Suprapubic skin (tissue), 4 donors: ENCODE results near the gene IL19. TPM values are rescaled to one million over a fixed set of nuclear protein-coding genes. Genes with fewer than 3 reads are reported as not detected.
"Not testable (repeated sequence)": the region's sequence is repeated elsewhere in the genome, so short reads cannot be mapped to it uniquely, and the experiment has no call there.

ENCODE experiments used
- DNase-seq, 2 donors: peaks; one replicate each; pipeline ENCODE4 v3.0.0-alpha.2; 2019; ENCODE audit warnings: low spot score in 2 of 2
- H3K27ac ChIP-seq: fragments of 200-600 bp; sonication (generic); one replicate; pipeline ENCODE4 v1.5.1; 2019
- H3K27me3 ChIP-seq: fragments of 200-600 bp; sonication (generic); one replicate; pipeline ENCODE4 v1.5.1; 2019
- H3K36me3 ChIP-seq: fragments of 200-600 bp; sonication (generic); one replicate; pipeline ENCODE4 v1.5.1; 2019
- H3K4me1 ChIP-seq: fragments of 200-600 bp; sonication (generic); one replicate; pipeline ENCODE4 v1.5.1; 2019
- H3K4me3 ChIP-seq: fragments of 200-600 bp; sonication (generic); one replicate; pipeline ENCODE4 v1.5.1; 2019; ENCODE audit warnings: mild to moderate bottlenecking
- H3K9me3 ChIP-seq: fragments of 200-600 bp; sonication (generic); one replicate; pipeline ENCODE4 v1.5.1; 2019
- CTCF ChIP-seq, 2 donors: fragments of 200-600 bp in 1 of 2; fragments of 450-650 bp in 1 of 2; sonication (generic) in 1 of 2; IDR thresholded peaks; one replicate each; pipeline ENCODE4 v1.5.1; 2016 to 2019; ENCODE audit warnings: antibody characterized with exemption in 2 of 2, mild to moderate bottlenecking in 1 of 2, moderate library complexity in 1 of 2
- EP300 ChIP-seq: sonication (generic); formaldehyde crosslinking; IDR thresholded peaks from one replicate; pipeline ENCODE4 v1.6.1; 2017; ENCODE audit warnings: antibody characterized with exemption
- POLR2A ChIP-seq, 2 donors: fragments of 450-650 bp; IDR thresholded peaks; one replicate each; pipeline ENCODE4 v1.6.1; 2017; ENCODE audit warnings: antibody characterized with exemption in 2 of 2, mild to moderate bottlenecking in 2 of 2, moderate library complexity in 2 of 2
- POLR2AphosphoS5 ChIP-seq, 3 donors: sonication (generic); formaldehyde crosslinking; IDR thresholded peaks; one replicate each; pipeline ENCODE4 v1.6.1; 2017; ENCODE audit warnings: antibody characterized with exemption in 3 of 3
- WGBS: methylation state at CpG from one replicate; pipeline ENCODE4 v1.1.5; 2018; 5-methylcytosine and 5-hydroxymethylcytosine counted together
- total RNA-seq, 4 donors: library from RNA; depleted of rRNA; stranded (reverse); fragments of >200 nt; gene quantifications; one replicate each; pipeline ENCODE4 v1.1.0, GENCODE V29; 2016

Gene IL19
- total RNA-seq, 4 donors from 2014 or later, result not detected

GRCh38 chr1:206771338-206771692 lies 742 bp downstream of the IL19 start:
- H3K27me3 ChIP-seq, result peaks cover 25% of the 10 kb centered on the region
- DNase-seq, result no peak
- H3K9me3 ChIP-seq, result no peaks in the 10 kb centered on the region
- H3K36me3 ChIP-seq, result no peaks in the 10 kb centered on the region
- peak overlapping the region; percentile 12 for H3K4me3 ChIP-seq
- H3K4me1 ChIP-seq, result peaks cover 4% of the 10 kb centered on the region
- no peak for TF ChIP-seq POLR2AphosphoS5 (IDR thresholded peaks at IDR 0.05)
- no peak for TF ChIP-seq POLR2A (IDR thresholded peaks at IDR 0.05)
- H3K27ac ChIP-seq, result no peak overlapping the region
- WGBS, result 52% methylated on average over 4 of the region's 4 CpGs

GRCh38 chr1:206772243-206772937 lies 1.8 kb downstream of the IL19 start, which contains the start of gene IL10:
TSS of gene IL10 (minus strand) at chr1:206772494. CDS start at chr1:206772435, 59 bp downstream.
- H3K27ac ChIP-seq, result peak within 1 kb of the TSS; percentile 6
- peaks cover 25% of the 10 kb centered on the region for H3K27me3 ChIP-seq
- H3K9me3 ChIP-seq, result no peaks in the 10 kb centered on the region
- DNase-seq, result no peak
- 89% methylated on average over 8 of the region's 8 CpGs for WGBS
- no peaks in the 10 kb centered on the region for H3K36me3 ChIP-seq
- H3K4me3 ChIP-seq, result no peak within 1 kb of the TSS
- TF ChIP-seq CTCF (IDR thresholded peaks at IDR 0.05), result no peak
- H3K4me1 ChIP-seq, result peaks cover 4% of the 10 kb centered on the region

DNA sequence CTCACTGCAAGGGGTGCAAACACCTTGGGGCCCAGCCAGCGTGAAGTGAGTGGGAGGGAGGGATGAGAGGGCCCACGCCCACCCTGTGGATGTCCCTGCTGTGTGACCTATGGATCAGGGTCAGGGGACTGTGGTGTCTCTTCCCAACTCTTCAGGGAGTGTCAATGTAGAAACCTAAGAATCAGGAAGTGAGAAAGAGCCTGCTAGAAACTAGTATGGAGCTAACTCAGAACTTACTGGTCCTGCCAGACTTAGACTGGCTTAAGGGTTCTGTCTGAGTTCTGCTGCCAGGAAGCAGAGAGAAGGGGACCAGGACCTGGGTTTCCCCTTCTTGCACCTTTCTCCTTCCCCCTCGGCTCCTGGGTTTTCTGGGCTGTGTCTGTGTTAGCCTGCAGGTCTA lies 3.5 kb downstream of the IL19 start:
- no peak for DNase-seq
- Histone ChIP-seq H3K4me1 (peaks cover 4% of the 10 kb centered on the region), H3K36me3 (no peaks in the 10 kb centered on the region), H3K27ac (no peak overlapping the region), H3K27me3 (peaks cover 25% of the 10 kb centered on the region), H3K9me3 (no peaks in the 10 kb centered on the region), H3K4me3 (no peak overlapping the region)
- WGBS, result 75% methylated on average over 3 of the region's 3 CpGs
- no peak for TF ChIP-seq POLR2A (IDR thresholded peaks at IDR 0.05)
- no peak for TF ChIP-seq CTCF (IDR thresholded peaks at IDR 0.05)
- TF ChIP-seq POLR2AphosphoS5 (IDR thresholded peaks at IDR 0.05), result no peak
- no peak for TF ChIP-seq EP300

GRCh38 chr1:206776229-206776628 lies 5.7 kb downstream of the IL19 start:
- 57% methylated on average over 3 of the region's 4 CpGs for WGBS
- Histone ChIP-seq H3K9me3 (no peaks in the 10 kb centered on the region), H3K36me3 (no peaks in the 10 kb centered on the region), H3K27me3 (peaks cover 25% of the 10 kb centered on the region), H3K27ac (no peak overlapping the region), H3K4me3 (no peak overlapping the region), H3K4me1 (peaks cover under 1% of the 10 kb centered on the region)
- no peak for DNase-seq
- TF ChIP-seq EP300 (no peak), POLR2AphosphoS5 (IDR thresholded peaks at IDR 0.05) (no peak), POLR2A (IDR thresholded peaks at IDR 0.05) (no peak), CTCF (IDR thresholded peaks at IDR 0.05) (no peak)

- Histone ChIP-seq H3K36me3 (no peaks in the 10 kb centered on the region), H3K27me3 (peaks cover 21% of the 10 kb centered on the region), H3K9me3 (no peaks in the 10 kb centered on the region), H3K27ac (no peak overlapping the region), H3K4me1 (no peaks in the 10 kb centered on the region), H3K4me3 (no peak overlapping the region)
- DNase-seq, result no peak
- TF ChIP-seq POLR2AphosphoS5 (IDR thresholded peaks at IDR 0.05) (no peak), POLR2A (IDR thresholded peaks at IDR 0.05) (no peak), CTCF (IDR thresholded peaks at IDR 0.05) (no peak), EP300 (no peak)
- WGBS, result 98% methylated on average over 6 of the region's 7 CpGs
Observed at GRCh38 chr1:206778031-206778430, 7.5 kb downstream of the IL19 start.

GRCh38 chr1:206778911-206779310 lies 8.3 kb downstream of the IL19 start:
- not testable (repeated sequence) for H3K36me3 ChIP-seq, H3K9me3 ChIP-seq, H3K4me3 ChIP-seq, H3K27ac ChIP-seq, DNase-seq, H3K4me1 ChIP-seq
- H3K27me3 ChIP-seq, result peaks cover 14% of the 10 kb centered on the region
- 55% methylated on average over 6 of the region's 6 CpGs for WGBS
